ENCODE data around the gene LRRC27. TPM values are rescaled to one million over a fixed set of nuclear protein-coding genes. Genes with fewer than 3 reads are reported as not detected.

The LRRC27 gene
- total RNA-seq, 2 experiments from 2014 or later = 2.4 to 2.8 TPM

DNA sequence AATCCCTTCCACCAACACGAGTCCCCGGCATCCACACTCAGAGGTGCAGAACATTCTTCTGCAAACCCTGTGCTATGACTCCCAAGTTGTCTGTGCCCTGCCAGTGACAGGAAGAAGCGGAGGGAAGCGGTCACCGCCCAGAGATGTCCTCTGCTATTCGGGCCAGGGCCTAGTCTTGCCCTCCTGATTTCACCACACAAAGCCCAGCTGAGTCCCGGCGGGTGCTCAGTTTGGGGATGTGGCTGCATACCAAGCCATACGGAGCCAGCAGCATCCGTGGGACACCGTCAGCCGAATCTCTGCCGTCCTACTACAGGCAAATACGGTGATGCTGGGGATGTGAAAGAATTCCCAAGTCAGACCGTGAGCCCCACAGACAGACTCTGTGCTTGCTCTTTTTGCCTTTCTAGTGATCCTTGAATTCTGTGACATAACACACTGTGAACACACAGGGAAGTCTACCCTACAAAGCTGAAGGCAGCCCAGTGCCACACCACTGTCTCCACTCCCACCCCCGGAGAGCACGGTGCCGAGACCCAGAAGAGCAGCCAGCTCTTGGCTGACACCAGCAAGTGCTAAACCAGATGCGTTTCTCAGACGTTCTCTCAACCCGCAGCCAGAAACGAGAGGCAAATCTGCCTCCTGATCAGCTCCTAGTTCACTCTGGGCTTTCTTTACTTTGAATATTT is 26.2 kb upstream of the LRRC27 start:
- Histone ChIP-seq H3K27ac (ENCODE audit: low read depth in 1 of 2, low read length in 2 of 2) (no peak overlapping the region), H3K4me3 (ENCODE audit: low read length) (no peak overlapping the region), H3K4me1 (ENCODE audit: insufficient read depth, low read length) (peaks cover 16% of the 10 kb centered on the region), H3K36me3 (ENCODE audit: insufficient read depth, low read length) (no peaks in the 10 kb centered on the region), H3K9me3 (ENCODE audit: control insufficient read depth in 1 of 2, insufficient read depth in 1 of 2, low read length in 2 of 2) (no peaks in the 10 kb centered on the region), H3K27me3 (ENCODE audit: control insufficient read depth in 1 of 2, insufficient read depth in 2 of 2, low read length in 2 of 2) (no peaks in the 10 kb centered on the region)
- CTCF ChIA-PET = no interaction called here
- TF ChIP-seq, protein P1, sequence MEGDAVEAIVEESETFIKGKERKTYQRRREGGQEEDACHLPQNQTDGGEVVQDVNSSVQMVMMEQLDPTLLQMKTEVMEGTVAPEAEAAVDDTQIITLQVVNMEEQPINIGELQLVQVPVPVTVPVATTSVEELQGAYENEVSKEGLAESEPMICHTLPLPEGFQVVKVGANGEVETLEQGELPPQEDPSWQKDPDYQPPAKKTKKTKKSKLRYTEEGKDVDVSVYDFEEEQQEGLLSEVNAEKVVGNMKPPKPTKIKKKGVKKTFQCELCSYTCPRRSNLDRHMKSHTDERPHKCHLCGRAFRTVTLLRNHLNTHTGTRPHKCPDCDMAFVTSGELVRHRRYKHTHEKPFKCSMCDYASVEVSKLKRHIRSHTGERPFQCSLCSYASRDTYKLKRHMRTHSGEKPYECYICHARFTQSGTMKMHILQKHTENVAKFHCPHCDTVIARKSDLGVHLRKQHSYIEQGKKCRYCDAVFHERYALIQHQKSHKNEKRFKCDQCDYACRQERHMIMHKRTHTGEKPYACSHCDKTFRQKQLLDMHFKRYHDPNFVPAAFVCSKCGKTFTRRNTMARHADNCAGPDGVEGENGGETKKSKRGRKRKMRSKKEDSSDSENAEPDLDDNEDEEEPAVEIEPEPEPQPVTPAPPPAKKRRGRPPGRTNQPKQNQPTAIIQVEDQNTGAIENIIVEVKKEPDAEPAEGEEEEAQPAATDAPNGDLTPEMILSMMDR (IDR thresholded peaks at IDR 0.05) = no peak
- POLR2A ChIA-PET = no interaction called here
- Mint-ChIP-seq H3K9me3 (no peaks in the 10 kb centered on the region), H3K4me1 (ENCODE audit: low read depth) (peaks cover 13% of the 10 kb centered on the region), H3K27ac (no peak overlapping the region), H3K4me3 (peak overlapping the region; percentile 93), H3K27me3 (no peaks in the 10 kb centered on the region), H3K36me3 (ENCODE audit: low read depth) (no peaks in the 10 kb centered on the region)
- ATAC-seq (ENCODE audit: poor library complexity) (no peak), DNase-seq (peak in 1 of 14 experiments; percentile 29)
- intact Hi-C loops (cut with DNase I, micrococcal nuclease) = loop anchor here (2.0 to 10.0 kb wide), 6 partner anchors 82 to 1072 kb away; partner anchors contain the start of genes DPYSL4 (in 1 of the 2), INPP5A (in 1 of the 2) and PAOX (in 1 of the 2)

DNA sequence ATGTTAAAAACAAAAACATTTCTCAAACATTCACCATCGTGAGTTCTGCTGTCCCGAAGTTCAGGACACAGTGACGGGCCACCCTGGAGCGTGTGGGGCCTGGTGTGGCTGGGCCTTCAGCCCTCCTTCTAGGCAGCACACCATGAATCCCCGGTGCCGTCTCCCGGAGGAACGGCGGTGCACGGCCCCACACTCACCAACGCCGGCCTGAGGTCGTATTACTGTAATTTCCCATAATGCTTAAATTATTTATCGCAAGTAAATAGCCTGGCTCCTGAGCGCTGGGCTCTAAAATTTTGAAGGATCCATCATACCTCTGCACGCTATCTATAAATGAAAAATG is 25.7 kb upstream of the LRRC27 start:
- no peak for ATAC-seq (ENCODE audit: poor library complexity)
- Mint-ChIP-seq H3K9me3 (no peaks in the 10 kb centered on the region), H3K27ac (no peak overlapping the region), H3K36me3 (ENCODE audit: low read depth) (no peaks in the 10 kb centered on the region), H3K4me3 (peak overlapping the region; percentile 93), H3K4me1 (ENCODE audit: low read depth) (peaks cover 13% of the 10 kb centered on the region), H3K27me3 (no peaks in the 10 kb centered on the region)
- ChIA-PET CTCF (no interaction called here), POLR2A (no interaction called here)
- TF ChIP-seq, protein P1 (IDR thresholded peaks at IDR 0.05) = no peak
- no peak overlapping the region for H3K27ac ChIP-seq (ENCODE audit: low read depth in 1 of 2, low read length in 2 of 2)
- no peaks in the 10 kb centered on the region for H3K27me3 ChIP-seq (ENCODE audit: control insufficient read depth in 1 of 2, insufficient read depth in 2 of 2, low read length in 2 of 2)
- no peak overlapping the region for H3K4me3 ChIP-seq (ENCODE audit: low read length)
- peak in 1 of 14 experiments; percentile 27 for DNase-seq
- no peaks in the 10 kb centered on the region for H3K36me3 ChIP-seq (ENCODE audit: insufficient read depth, low read length)
- no peaks in the 10 kb centered on the region for H3K9me3 ChIP-seq (ENCODE audit: control insufficient read depth in 1 of 2, insufficient read depth in 1 of 2, low read length in 2 of 2)
- H3K4me1 ChIP-seq (ENCODE audit: insufficient read depth, low read length) = peaks cover 16% of the 10 kb centered on the region
- intact Hi-C loops (cut with DNase I, micrococcal nuclease) = loop anchor here (2.0 to 10.0 kb wide), 6 partner anchors 81 to 1071 kb away; partner anchors contain the start of genes DPYSL4 (in 1 of the 2), INPP5A (in 1 of the 2) and PAOX (in 1 of the 2)

DNA sequence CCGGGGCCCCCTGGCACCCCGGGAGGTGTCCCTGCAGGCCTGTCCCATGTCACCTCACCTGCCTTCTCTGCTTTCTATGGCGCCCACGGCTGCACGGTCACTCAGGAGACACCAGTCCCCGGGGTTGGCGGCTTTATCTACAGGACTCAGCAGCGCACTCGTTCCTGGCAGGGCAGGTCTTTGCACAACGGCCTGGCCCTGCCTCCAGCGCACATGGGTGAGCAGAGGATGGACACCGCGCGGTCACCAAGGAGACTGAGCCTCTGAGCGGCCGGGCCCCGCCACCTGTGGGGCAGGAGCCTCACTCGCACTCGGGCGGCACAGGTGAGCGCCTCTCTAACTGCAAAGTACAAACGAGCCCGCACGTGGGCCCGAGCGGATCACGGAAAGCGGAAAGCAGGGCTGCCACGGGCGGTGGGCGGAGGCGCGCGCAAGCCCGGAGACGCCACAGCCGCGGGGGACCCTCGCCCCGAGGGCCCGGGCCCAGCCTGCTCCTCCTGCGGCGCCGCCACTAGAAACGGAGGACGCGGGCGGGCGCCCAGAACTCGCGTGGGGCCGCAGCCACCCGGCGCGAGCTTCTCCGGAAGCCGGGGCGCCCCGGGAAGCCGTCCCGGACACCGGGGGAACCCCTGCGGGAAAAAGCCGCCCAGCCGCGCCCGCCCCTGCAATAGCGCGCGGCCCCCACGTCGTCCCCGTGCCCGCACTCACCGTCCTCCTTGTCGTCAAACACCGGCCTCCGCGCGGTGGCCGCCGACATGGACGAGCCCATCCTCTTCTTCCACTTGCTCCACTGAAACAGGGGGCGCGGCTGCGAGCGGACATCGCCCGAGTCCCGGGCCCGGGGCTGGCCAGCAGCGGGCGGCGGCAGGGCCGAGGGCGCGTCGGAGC is 24.9 kb upstream of the LRRC27 start:
- Histone ChIP-seq H3K4me1 (ENCODE audit: insufficient read depth, low read length) (peaks cover 16% of the 10 kb centered on the region), H3K4me3 (ENCODE audit: low read length) (peak overlapping the region; percentile 51), H3K27ac (ENCODE audit: low read depth in 1 of 2, low read length in 2 of 2) (no peak overlapping the region), H3K9me3 (ENCODE audit: control insufficient read depth in 1 of 2, insufficient read depth in 1 of 2, low read length in 2 of 2) (no peaks in the 10 kb centered on the region), H3K27me3 (ENCODE audit: control insufficient read depth in 1 of 2, insufficient read depth in 2 of 2, low read length in 2 of 2) (no peaks in the 10 kb centered on the region), H3K36me3 (ENCODE audit: insufficient read depth, low read length) (no peaks in the 10 kb centered on the region)
- peaks cover 13% of the 10 kb centered on the region for H3K4me1 Mint-ChIP-seq (ENCODE audit: low read depth)
- DNase-seq (peak in 11 of 14 experiments; percentile 21 to 68 (median 35)), ATAC-seq (ENCODE audit: poor library complexity) (peak; percentile 22)
- H3K27ac Mint-ChIP-seq = no peak overlapping the region
- POLR2A ChIA-PET = interaction anchor here (0.6 kb wide), 1 partner anchor 24 kb away, joined by 3 read pairs; no protein-coding TSS in a partner anchor
- CTCF ChIA-PET = no interaction called here
- no peaks in the 10 kb centered on the region for H3K27me3 Mint-ChIP-seq
- intact Hi-C loops (cut with DNase I, micrococcal nuclease) = loop anchor here (2.0 to 10.0 kb wide), 6 partner anchors 80 to 1070 kb away; partner anchors contain the start of genes DPYSL4 (in 1 of the 2), INPP5A (in 1 of the 2) and PAOX (in 1 of the 2)
- peak overlapping the region; percentile 93 for H3K4me3 Mint-ChIP-seq
- TF ChIP-seq, protein P1 (IDR thresholded peaks at IDR 0.05) = peak; percentile 17
- no peaks in the 10 kb centered on the region for H3K9me3 Mint-ChIP-seq
- no peaks in the 10 kb centered on the region for H3K36me3 Mint-ChIP-seq (ENCODE audit: low read depth)
